ENCODE measurements around the gene ZNRF3.
"Not testable (repeated sequence)": the region's sequence is repeated elsewhere in the genome, so short reads cannot be mapped to it uniquely, and the experiment has no call there.

The ZNRF3 gene

GRCh38 chr22:28884747-28885350 is 1.5 kb downstream of the ZNRF3 start:
- DNase-seq = no peak

DNA sequence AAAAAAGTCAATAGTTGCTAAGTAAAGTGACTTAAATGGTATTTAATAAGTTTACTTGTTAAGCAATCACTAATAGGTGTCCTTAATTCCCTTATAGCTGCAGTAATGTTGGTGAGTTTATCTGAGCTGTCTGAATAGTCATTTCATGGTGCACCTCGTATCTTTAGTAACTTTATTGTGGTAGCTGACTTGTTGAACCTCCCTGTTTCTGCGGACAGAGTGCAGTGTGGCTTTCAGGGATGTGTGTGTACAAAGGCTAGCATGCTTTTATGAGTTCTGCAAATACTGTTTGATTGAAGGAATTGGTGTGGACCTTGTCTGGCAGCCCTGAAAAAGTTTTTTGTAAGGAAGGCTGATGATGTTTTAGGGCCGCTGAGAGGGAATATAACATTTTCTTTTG is 2.6 kb downstream of the ZNRF3 start:
- no peak for DNase-seq

GRCh38 chr22:28886679-28887078 is 3.3 kb downstream of the ZNRF3 start:
- DNase-seq = not testable (repeated sequence)

DNA sequence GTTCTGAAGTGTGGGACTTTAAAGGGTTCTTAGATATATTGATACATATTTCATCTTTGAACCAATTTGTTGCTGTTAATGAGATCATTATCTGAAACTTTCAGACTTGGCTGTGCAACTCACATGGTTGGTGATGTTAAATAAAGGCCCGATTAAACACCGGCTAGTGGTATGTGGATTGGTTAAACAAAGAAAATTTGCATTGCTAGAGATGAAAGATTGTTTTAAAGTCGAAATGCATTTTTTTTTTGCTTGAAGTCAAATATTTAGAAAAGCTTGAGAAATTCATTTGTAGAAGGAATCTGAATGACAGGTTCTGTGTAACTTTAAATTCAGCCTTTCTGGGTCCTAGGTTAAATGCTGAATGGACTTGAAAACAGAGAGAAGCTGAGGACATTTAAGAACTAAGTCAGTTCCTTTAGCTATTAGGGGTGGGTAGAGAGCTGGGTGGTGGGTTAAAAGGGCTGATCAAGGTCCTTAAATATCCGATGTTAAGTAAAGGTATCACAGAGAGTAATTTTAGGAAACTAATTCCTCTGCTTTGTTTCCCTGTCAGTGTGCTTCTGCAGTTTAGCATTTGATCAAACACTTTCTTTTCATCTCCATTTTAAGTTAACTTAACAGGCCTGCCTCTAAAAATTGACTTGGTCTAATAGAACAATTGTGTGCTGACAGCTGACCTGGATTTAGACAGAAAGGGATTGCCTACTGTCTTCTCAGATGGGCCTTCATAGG is 4.5 kb downstream of the ZNRF3 start:
- no peak for DNase-seq

DNA sequence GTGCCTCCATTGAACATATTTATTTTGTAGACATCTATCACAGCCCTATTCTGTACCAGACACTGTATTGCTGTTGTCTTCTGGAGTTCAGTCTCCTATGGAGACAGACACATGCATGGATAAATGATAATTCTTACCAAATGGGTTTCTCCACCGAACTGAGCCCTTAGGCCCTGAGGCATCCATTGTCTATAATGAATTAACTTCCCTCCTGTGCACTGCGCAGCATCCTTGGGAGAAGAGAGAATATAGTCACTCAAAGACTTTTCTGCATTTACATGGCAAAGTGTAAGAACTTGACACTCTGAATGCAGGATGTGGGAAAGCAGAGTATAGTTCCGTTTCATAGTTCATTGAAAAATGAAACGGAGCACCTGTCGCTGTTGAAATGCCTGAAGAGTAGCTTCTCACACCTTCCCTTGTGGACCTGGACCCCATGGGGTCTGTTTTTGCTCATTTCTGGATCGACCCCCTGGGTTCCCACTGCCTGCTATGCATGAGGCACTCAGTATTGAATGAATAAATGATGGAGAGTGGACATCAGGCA is 6.2 kb downstream of the ZNRF3 start:
- DNase-seq = no peak

- no peak for DNase-seq
Measured at GRCh38 chr22:28891156-28891733, 7.9 kb downstream of the ZNRF3 start.

DNA sequence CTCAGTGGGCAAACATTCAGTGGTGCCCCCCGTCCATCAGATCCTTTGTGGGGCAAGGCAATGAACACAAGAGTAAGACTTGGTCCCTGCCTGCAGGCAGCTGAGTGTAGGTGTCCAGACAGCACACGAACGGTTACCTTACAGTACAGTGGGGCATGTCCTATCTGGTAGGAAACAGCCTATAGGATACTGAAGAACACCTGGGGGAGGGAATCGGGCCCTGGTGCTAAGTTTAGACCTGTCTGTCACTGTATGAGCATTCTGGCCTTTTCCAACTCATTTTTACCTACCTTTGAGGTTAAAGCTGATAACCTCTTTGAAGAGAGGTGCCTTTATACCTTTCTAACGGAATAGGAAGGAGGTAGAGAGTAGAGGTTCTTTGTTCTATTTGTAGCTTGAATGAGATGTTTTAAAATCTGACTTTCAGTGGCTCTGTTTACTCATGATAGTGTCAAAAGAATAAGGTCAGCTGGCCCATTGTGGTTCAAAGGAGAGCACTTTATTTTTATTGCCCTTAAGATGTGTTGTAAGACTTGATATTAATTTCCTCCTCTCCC is 8.9 kb downstream of the ZNRF3 start:
- no peak for DNase-seq

DNA sequence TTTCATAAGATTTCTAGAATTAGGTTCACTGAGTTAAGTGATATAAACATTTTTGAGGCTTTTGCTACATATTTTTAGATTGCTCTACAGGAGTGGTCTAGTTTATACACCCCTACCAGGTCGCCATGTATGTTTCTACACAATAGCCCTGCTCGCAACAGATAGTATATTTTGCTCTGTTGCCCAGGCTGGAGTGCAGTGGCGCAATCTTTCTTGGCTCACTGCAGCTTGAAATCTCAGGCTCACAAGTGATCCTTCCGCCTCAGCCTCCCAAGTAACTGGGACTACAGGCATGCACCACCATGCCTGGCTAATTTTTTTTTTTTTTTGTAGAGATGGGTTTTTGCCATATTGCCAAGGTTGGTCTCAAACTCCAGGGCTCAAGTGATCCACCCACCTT is 10.4 kb downstream of the ZNRF3 start:
- no peak for DNase-seq

DNA sequence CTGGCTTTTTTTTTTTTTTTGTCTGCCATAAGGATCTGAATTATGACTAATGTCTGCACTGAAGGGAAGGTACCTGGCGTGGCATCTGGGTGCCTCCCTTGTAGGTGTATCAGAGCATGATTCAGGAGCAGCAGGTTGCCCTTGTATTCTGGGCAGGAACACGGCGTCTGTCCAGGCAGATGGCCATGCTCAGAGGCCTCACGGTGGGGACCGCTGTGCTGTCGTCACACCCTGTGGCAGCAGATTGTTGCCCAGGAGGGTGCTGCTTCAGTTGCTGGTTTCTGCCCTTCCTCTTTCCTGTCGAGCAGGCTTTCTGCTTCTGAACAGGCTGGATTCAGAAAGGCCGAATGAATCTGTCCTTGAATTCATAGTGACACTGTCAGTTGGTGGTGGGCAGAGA is 11.0 kb downstream of the ZNRF3 start:
- DNase-seq = no peak

- DNase-seq = no peak
Measured at GRCh38 chr22:28894807-28895206, 11.4 kb downstream of the ZNRF3 start.

GRCh38 chr22:28896611-28897010 is 13.2 kb downstream of the ZNRF3 start:
- no peak for DNase-seq

- no peak for DNase-seq
Measured at GRCh38 chr22:28898233-28898629, 14.9 kb downstream of the ZNRF3 start.

- no peak for DNase-seq
Measured at GRCh38 chr22:28899199-28899853, 16.0 kb downstream of the ZNRF3 start.

DNA sequence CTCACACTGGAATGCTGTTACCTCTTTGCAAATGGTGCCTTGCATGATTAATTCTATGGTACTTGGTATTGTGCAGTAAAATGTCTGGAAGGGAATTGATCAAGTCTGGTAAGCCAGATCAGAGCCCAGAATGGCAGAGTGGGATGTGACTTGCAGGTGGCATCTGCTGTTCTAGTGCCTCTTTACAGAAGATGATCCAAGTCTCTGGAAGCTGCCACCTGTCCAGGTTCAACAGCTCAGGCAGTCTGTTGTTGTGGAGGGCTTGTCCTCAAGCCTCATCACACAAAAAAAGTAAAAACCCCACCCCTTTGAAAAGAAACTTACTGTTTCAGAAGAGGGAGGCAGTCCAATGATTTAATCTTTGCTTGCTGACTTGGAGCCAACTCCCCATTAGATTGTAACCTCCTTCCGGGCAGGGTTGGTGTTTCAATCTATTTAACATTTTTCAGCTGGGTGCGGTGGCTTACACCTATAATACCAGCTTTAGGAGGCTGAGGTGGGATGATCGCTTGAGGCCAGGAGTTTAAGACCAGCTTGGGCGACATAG is 17.1 kb downstream of the ZNRF3 start:
- no peak for DNase-seq

- DNase-seq = no peak
Measured at GRCh38 chr22:28902490-28902889, 19.1 kb downstream of the ZNRF3 start.

GRCh38 chr22:28903080-28903479 is 19.7 kb downstream of the ZNRF3 start:
- no peak for DNase-seq

GRCh38 chr22:28903729-28904128 is 20.4 kb downstream of the ZNRF3 start:
- DNase-seq = no peak

GRCh38 chr22:28904211-28904896 is 21.0 kb downstream of the ZNRF3 start:
- no peak for DNase-seq

DNA sequence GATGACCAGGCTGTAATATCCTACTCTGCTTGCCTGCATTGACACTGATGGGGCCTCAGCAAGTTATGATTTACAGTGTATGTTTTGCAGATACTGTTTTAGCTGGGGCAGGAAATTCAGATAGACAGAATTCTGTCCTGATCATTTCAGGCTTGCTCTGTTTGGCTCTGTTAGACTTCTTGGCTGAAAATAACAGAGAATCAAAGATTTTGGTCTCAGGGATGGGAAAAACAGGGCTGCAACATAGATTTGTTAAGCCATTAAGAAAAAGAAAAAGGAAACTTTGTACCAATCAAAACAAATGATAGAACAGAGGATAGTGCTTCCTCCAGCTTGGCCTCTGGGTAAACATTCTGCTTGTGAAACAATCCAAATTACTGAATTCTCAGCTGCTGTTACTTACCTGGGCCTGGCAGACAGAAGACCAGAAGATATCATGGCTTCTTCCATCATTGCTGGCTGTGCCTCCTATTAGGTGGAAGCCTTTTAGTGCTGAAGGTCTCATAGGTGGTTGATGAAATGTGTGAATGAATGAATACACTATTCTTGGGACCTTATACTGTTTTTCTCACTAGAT is 22.0 kb downstream of the ZNRF3 start:
- no peak for DNase-seq

GRCh38 chr22:28906312-28906711 is 22.9 kb downstream of the ZNRF3 start:
- no peak for DNase-seq

DNA sequence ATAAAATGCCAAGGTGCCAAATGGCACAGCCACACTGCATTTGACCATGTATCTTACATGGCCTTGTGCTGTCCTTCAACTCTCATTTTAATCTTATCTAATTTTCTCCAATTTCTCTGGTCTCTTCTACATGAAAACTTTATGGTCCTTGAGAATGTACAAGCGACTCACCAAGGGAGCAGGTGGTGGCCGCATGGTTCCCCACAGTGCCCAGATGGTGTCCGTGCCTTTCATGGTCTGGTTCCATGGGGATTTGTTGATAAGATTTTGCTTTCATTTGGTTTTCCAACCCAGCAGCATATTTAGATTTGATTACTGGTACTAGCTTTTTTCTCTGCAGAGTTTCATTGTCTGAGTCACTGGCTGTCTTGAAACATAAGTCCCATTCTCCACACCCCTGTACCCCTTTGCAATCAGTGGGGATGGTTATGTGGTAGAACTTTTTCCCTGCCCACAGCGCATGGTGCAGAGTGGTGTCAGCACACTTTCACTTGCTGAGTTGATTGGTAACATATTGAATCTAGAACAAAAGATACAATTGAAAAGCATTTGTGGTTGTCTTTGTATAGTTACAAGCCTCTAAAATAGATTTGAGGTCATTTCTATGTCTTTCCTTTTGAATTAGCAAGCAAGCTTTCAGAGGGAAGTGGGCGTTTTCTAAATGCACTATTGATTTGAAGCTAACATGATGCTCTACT is 24.1 kb downstream of the ZNRF3 start:
- DNase-seq = no peak
